Measurements from ENCODE around the gene RPS6KA2. TPM values are rescaled to one million over a fixed set of nuclear protein-coding genes. Genes with fewer than 3 reads are reported as not detected.

The RPS6KA2 gene
- total RNA-seq, 4 donors from 2014 or later: 64.9 to 101 (median 81.6) TPM

- Histone ChIP-seq H3K9me3 (no peaks in the 10 kb centered on the region), H3K27ac (no peak overlapping the region), H3K27me3 (no peaks in the 10 kb centered on the region), H3K4me3 (replicated peaks in 1 of 3) (no peak overlapping the region), H3K36me3 (peaks cover 2 to 4% of the 10 kb centered on the region in 2 donors), H3K4me1 (no peaks in the 10 kb centered on the region)
- 90 to 91% methylated on average over 22 of the region's 22 CpGs for WGBS, 2 donors
- TF ChIP-seq POLR2A (IDR thresholded peaks at IDR 0.05) (no peak), CTCF (IDR thresholded peaks at IDR 0.05) (no peak)
- no peak for DNase-seq
- intact Hi-C loops (cut with DNase I): no loop called here
Observed at GRCh38 chr6:166464068-166465002, 162.7 kb downstream of the RPS6KA2 start.

GRCh38 chr6:166463359-166464067 lies 163.5 kb downstream of the RPS6KA2 start:
- intact Hi-C loops (cut with DNase I): no loop called here
- Histone ChIP-seq H3K36me3 (peaks cover 0 to 4% of the 10 kb centered on the region in 2 donors), H3K4me3 (replicated peaks in 1 of 3) (no peak overlapping the region), H3K9me3 (no peaks in the 10 kb centered on the region), H3K27me3 (no peaks in the 10 kb centered on the region), H3K27ac (no peak overlapping the region), H3K4me1 (no peaks in the 10 kb centered on the region)
- 87 to 88% methylated on average over 23 of the region's 23 CpGs for WGBS, 2 donors
- DNase-seq: no peak
- no peak for TF ChIP-seq CTCF (IDR thresholded peaks at IDR 0.05)
- no peak for TF ChIP-seq POLR2A (IDR thresholded peaks at IDR 0.05)

GRCh38 chr6:166462461-166463135 lies 164.5 kb downstream of the RPS6KA2 start:
- 85 to 95% methylated on average over 21 to 23 of the region's 25 CpGs for WGBS, 2 donors
- H3K36me3 ChIP-seq: peaks cover 4 to 5% of the 10 kb centered on the region in 2 donors
- TF ChIP-seq CTCF (IDR thresholded peaks at IDR 0.05): no peak
- TF ChIP-seq POLR2A (IDR thresholded peaks at IDR 0.05): no peak
- no peaks in the 10 kb centered on the region for H3K9me3 ChIP-seq
- no peaks in the 10 kb centered on the region for H3K27me3 ChIP-seq
- no peaks in the 10 kb centered on the region for H3K4me1 ChIP-seq
- no peak overlapping the region for H3K27ac ChIP-seq
- intact Hi-C loops (cut with DNase I): no loop called here
- DNase-seq: no peak
- H3K4me3 ChIP-seq (replicated peaks in 1 of 3): no peak overlapping the region

- intact Hi-C loops (cut with DNase I): no loop called here
- Histone ChIP-seq H3K9me3 (no peaks in the 10 kb centered on the region), H3K4me1 (no peaks in the 10 kb centered on the region), H3K4me3 (replicated peaks in 1 of 3) (no peak overlapping the region), H3K27me3 (no peaks in the 10 kb centered on the region), H3K36me3 (peaks cover 4 to 5% of the 10 kb centered on the region in 2 donors), H3K27ac (no peak overlapping the region)
- 87 to 88% methylated on average over 9 of the region's 9 CpGs for WGBS, 2 donors
- DNase-seq: no peak
- TF ChIP-seq CTCF (IDR thresholded peaks at IDR 0.05) (no peak), POLR2A (IDR thresholded peaks at IDR 0.05) (no peak)
Observed at GRCh38 chr6:166461821-166462460, 165.1 kb downstream of the RPS6KA2 start.
